Prostate gland (tissue), 2 donors: ENCODE measurements around the gene FAM186B.

ENCODE experiments used
- POLR2A ChIP-seq: fragments of 450-650 bp; IDR thresholded peaks from one replicate; pipeline ENCODE4 v1.6.1; 2016; ENCODE audit warnings: antibody characterized with exemption, mild to moderate bottlenecking
- POLR2AphosphoS5 ChIP-seq: sonication (generic); formaldehyde crosslinking; IDR thresholded peaks from one replicate; pipeline ENCODE4 v1.6.1; 2017; ENCODE audit warnings: antibody characterized with exemption
- TF ChIP-seq, protein P1 (sequence below), 4 experiments: fragments of 200-600 bp in 2 of 4; fragments of 450-650 bp in 2 of 4; sonication (generic) in 2 of 4; IDR thresholded peaks; 1 replicate in 3 of 4; 2 replicates in 1 of 4; pipeline ENCODE4 v1.5.1; 2016 to 2019; ENCODE audit warnings: antibody characterized with exemption in 4 of 4, mild to moderate bottlenecking in 2 of 4, moderate library complexity in 2 of 4

DNA sequence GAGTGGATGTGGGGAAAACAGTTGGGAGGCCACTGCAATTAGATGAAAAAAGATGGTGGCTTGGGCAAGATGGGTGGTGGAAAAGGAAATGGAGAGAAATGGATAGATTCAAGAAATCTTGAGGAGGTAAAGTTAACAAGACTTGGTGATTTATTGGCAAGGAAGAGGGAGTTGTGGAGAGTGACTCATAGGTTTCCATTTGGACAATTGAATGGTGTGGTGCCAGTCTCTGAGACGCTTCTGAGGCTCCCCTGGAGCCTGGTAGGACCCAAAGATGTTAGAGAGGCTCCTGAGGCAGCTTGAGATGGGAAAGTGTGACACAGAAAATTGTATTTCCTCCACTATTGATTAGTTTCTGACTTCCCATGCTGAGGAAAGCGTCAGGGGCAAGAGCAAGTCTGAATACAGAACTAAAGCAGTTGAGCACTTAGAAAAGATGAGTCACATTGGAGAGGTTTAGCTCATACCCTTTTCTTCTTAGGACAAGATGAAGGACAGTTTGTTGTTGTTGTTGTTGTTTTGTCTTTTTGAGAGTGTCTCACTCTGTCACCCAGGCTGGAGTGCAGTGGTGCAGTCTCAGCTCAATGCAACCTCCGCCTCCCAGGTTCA lies 22.4 kb upstream of the FAM186B start:
- TF ChIP-seq, protein P1, sequence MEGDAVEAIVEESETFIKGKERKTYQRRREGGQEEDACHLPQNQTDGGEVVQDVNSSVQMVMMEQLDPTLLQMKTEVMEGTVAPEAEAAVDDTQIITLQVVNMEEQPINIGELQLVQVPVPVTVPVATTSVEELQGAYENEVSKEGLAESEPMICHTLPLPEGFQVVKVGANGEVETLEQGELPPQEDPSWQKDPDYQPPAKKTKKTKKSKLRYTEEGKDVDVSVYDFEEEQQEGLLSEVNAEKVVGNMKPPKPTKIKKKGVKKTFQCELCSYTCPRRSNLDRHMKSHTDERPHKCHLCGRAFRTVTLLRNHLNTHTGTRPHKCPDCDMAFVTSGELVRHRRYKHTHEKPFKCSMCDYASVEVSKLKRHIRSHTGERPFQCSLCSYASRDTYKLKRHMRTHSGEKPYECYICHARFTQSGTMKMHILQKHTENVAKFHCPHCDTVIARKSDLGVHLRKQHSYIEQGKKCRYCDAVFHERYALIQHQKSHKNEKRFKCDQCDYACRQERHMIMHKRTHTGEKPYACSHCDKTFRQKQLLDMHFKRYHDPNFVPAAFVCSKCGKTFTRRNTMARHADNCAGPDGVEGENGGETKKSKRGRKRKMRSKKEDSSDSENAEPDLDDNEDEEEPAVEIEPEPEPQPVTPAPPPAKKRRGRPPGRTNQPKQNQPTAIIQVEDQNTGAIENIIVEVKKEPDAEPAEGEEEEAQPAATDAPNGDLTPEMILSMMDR (IDR thresholded peaks at IDR 0.05) = no peak
- TF ChIP-seq POLR2AphosphoS5 = no peak
- TF ChIP-seq POLR2A = no peak
